Right kidney (tissue), 1 donor: Measurements from ENCODE around the gene RBCK1.
A peak's percentile ranks its signal among the peaks of the same experiment; 100 is the strongest.

Experiments used
- DNase-seq: peaks from one replicate; pipeline ENCODE4 v3.0.0-alpha.2; 2016

Gene RBCK1

GRCh38 chr20:396619-397431 lies 11.3 kb upstream of the RBCK1 start:
- no peak for DNase-seq

- no peak for DNase-seq
These were observed 10.5 kb upstream of the RBCK1 start for GRCh38 chr20:397432-398237.

GRCh38 chr20:399182-399707 lies 8.9 kb upstream of the RBCK1 start:
- DNase-seq: no peak

GRCh38 chr20:400128-400453 lies 8.0 kb upstream of the RBCK1 start:
- no peak for DNase-seq

GRCh38 chr20:400454-401275 lies 7.4 kb upstream of the RBCK1 start:
- DNase-seq: no peak

- DNase-seq: no peak
These were observed 6.2 kb upstream of the RBCK1 start for GRCh38 chr20:401682-402495.

GRCh38 chr20:402496-402885 lies 5.6 kb upstream of the RBCK1 start:
- no peak for DNase-seq

- DNase-seq: no peak
These were observed 5.1 kb upstream of the RBCK1 start for GRCh38 chr20:402898-403581.

GRCh38 chr20:403582-403957 lies 4.5 kb upstream of the RBCK1 start:
- DNase-seq: no peak

GRCh38 chr20:404088-404487 lies 4.0 kb upstream of the RBCK1 start:
- DNase-seq: no peak

GRCh38 chr20:406200-407132 lies 1.6 kb upstream of the RBCK1 start:
- no peak for DNase-seq

GRCh38 chr20:407133-407952 lies 756 bp upstream of the RBCK1 start:
- peak; percentile 94 for DNase-seq

- DNase-seq: no peak
These were observed 971 bp downstream of the RBCK1 start for GRCh38 chr20:408843-409696.

GRCh38 chr20:409697-410559 lies 1.8 kb downstream of the RBCK1 start:
- no peak for DNase-seq

GRCh38 chr20:412081-412480 lies 4.0 kb downstream of the RBCK1 start:
- no peak for DNase-seq

GRCh38 chr20:414161-414560 lies 6.1 kb downstream of the RBCK1 start:
- no peak for DNase-seq

- DNase-seq: no peak
These were observed 7.8 kb downstream of the RBCK1 start for GRCh38 chr20:415820-416322.
